Sigmoid colon (tissue), 3 donors: ENCODE measurements around the gene IMMP2L.

Experiments
- POLR2A ChIP-seq, 2 donors: fragments of 450-650 bp; IDR thresholded peaks; one replicate each; pipeline ENCODE4 v1.6.1; 2016; ENCODE audit warnings: antibody characterized with exemption in 2 of 2, mild to moderate bottlenecking in 2 of 2, moderate library complexity in 2 of 2
- TF ChIP-seq, protein P1 (sequence below), 4 experiments: fragments of 450-650 bp in 3 of 4; fragments of 200-600 bp in 1 of 4; IDR thresholded peaks; one replicate each; pipeline ENCODE4 v1.5.1; 2016 to 2019; ENCODE audit warnings: antibody characterized with exemption in 4 of 4, mild to moderate bottlenecking in 3 of 4, moderate library complexity in 2 of 4

DNA sequence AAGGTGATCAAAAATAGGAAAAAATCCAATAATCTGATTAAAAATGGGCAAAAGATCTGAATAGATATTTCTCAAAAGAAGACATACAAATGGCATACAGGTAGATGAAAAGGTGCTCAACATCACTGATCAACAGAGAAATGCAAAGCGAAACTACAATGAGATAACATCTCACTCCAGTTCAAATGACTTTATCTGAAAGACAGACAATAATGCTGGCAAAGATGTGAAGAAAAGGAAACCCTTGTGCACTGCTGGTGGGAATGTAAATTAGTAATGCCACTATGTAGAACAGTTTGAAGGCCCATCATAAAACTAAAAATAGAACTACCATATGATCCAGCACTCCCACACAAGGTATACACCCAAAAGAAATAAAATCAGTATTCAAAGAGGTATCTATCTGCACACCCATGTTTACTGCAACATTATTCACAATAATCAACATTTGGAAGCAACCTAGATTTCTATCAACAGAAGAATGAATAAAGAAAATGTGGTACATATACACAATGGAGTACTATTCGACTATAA is 386.3 kb downstream of the IMMP2L start:
- TF ChIP-seq, protein P1, sequence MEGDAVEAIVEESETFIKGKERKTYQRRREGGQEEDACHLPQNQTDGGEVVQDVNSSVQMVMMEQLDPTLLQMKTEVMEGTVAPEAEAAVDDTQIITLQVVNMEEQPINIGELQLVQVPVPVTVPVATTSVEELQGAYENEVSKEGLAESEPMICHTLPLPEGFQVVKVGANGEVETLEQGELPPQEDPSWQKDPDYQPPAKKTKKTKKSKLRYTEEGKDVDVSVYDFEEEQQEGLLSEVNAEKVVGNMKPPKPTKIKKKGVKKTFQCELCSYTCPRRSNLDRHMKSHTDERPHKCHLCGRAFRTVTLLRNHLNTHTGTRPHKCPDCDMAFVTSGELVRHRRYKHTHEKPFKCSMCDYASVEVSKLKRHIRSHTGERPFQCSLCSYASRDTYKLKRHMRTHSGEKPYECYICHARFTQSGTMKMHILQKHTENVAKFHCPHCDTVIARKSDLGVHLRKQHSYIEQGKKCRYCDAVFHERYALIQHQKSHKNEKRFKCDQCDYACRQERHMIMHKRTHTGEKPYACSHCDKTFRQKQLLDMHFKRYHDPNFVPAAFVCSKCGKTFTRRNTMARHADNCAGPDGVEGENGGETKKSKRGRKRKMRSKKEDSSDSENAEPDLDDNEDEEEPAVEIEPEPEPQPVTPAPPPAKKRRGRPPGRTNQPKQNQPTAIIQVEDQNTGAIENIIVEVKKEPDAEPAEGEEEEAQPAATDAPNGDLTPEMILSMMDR (IDR thresholded peaks at IDR 0.05) = no peak
- TF ChIP-seq POLR2A (IDR thresholded peaks at IDR 0.05) = no peak
